ENCODE measurements around the gene CEP162. TPM values are rescaled to one million over a fixed set of nuclear protein-coding genes. Genes with fewer than 3 reads are reported as not detected.

CEP162 gene
- total RNA-seq, 1 experiment from 2014 or later = 2.3 TPM

DNA sequence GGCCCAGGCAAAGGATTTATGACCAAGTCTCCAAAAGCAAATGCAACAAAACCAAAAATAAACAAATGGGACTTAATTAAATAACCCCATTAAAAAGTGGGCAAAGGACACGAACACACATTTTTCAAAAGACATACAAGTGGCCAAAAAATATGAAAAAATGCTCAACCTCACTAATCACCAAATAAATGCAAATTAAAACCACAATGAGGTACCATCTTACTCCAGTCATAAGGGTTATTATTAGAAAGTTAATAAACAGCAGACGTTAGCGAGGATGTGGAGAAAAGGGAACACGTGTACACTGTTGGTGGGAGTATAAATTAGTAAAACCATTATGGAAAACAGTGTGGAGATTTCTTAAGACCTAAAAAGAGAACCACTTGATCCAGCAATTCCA, 71.1 kb downstream of the CEP162 start:
- no peak overlapping the region for H3K4me2 ChIP-seq (ENCODE audit: low read length)
- ChIA-PET POLR2A (ENCODE audit: unreplicated experiment) (no interaction called here), CTCF (no interaction called here)
- H3F3A ChIP-seq (ENCODE audit: low read length, unreplicated experiment) = no peaks in the 10 kb centered on the region
- no peaks in the 10 kb centered on the region for H3K36me3 ChIP-seq (ENCODE audit: low read depth, low read length)
- no peaks in the 10 kb centered on the region for H4K20me1 ChIP-seq (ENCODE audit: low read length)
- TF ChIP-seq, protein P1, sequence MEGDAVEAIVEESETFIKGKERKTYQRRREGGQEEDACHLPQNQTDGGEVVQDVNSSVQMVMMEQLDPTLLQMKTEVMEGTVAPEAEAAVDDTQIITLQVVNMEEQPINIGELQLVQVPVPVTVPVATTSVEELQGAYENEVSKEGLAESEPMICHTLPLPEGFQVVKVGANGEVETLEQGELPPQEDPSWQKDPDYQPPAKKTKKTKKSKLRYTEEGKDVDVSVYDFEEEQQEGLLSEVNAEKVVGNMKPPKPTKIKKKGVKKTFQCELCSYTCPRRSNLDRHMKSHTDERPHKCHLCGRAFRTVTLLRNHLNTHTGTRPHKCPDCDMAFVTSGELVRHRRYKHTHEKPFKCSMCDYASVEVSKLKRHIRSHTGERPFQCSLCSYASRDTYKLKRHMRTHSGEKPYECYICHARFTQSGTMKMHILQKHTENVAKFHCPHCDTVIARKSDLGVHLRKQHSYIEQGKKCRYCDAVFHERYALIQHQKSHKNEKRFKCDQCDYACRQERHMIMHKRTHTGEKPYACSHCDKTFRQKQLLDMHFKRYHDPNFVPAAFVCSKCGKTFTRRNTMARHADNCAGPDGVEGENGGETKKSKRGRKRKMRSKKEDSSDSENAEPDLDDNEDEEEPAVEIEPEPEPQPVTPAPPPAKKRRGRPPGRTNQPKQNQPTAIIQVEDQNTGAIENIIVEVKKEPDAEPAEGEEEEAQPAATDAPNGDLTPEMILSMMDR (conservative IDR thresholded peaks at IDR 0.05; ENCODE audit: low read depth, low read length) = no peak
- TF ChIP-seq EZH2phosphoT487 (IDR thresholded peaks at IDR 0.05; ENCODE audit: borderline replicate concordance, low read length) = no peak
- TF ChIP-seq EZH2 (IDR thresholded peaks at IDR 0.05; ENCODE audit: low read length, unreplicated experiment) = no peak
- H3K9me2 ChIP-seq (replicated peaks; ENCODE audit: low read length) = no peaks in the 10 kb centered on the region
- H3K27me3 ChIP-seq (ENCODE audit: low read length) = no peaks in the 10 kb centered on the region
- no peak overlapping the region for H3K27ac ChIP-seq (ENCODE audit: low read length)
- H3K9me3 ChIP-seq (ENCODE audit: low read length) = no peaks in the 10 kb centered on the region
- no peak overlapping the region for H3K4me3 ChIP-seq (ENCODE audit: low read length)
- H2AFZ ChIP-seq (ENCODE audit: low read length) = no peak overlapping the region
- ATAC-seq (no peak), DNase-seq (no peak)
- no peaks in the 10 kb centered on the region for H3K79me2 ChIP-seq (ENCODE audit: low read length)
- BruUV-seq (replicated peaks) = no TSS peak
- H3K4me1 ChIP-seq (ENCODE audit: insufficient read depth, low read length) = no peaks in the 10 kb centered on the region
- intact Hi-C loops (cut with micrococcal nuclease) = no loop called here
- H3K9ac ChIP-seq (ENCODE audit: low read length) = no peak overlapping the region

DNA sequence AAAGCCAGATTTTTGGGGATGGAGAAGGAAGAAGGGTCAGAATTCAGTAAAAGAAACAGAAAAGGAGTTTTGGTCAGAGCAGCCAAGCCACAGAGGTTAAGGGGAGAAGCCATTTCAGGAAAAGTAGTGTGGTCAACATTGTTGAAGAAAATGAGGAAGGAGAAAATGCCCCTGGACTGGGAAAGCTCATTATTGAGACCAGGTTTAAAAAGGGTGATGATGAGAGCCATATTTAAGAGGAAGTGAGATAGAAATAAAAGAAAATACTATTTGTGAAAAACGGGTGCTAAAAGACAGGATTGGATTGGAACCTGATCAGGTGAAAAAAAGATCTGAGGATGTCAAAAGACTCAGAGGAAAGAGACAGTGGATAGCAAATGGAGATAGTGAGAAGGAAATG, 75.8 kb downstream of the CEP162 start:
- TF ChIP-seq EZH2 (IDR thresholded peaks at IDR 0.05; ENCODE audit: low read length, unreplicated experiment) (no peak), EZH2phosphoT487 (IDR thresholded peaks at IDR 0.05; ENCODE audit: borderline replicate concordance, low read length) (no peak)
- TF ChIP-seq, protein P1 (conservative IDR thresholded peaks at IDR 0.05; ENCODE audit: low read depth, low read length) = no peak
- Histone ChIP-seq H3K36me3 (ENCODE audit: low read depth, low read length) (no peaks in the 10 kb centered on the region), H4K20me1 (ENCODE audit: low read length) (no peaks in the 10 kb centered on the region), H3K9me2 (replicated peaks; ENCODE audit: low read length) (no peaks in the 10 kb centered on the region), H3K27me3 (ENCODE audit: low read length) (no peaks in the 10 kb centered on the region), H3K4me2 (ENCODE audit: low read length) (no peak overlapping the region), H3K27ac (ENCODE audit: low read length) (no peak overlapping the region), H3K4me1 (ENCODE audit: insufficient read depth, low read length) (no peaks in the 10 kb centered on the region), H3K79me2 (ENCODE audit: low read length) (no peaks in the 10 kb centered on the region), H3K9ac (ENCODE audit: low read length) (no peak overlapping the region), H3K9me3 (ENCODE audit: low read length) (no peaks in the 10 kb centered on the region), H3F3A (ENCODE audit: low read length, unreplicated experiment) (no peaks in the 10 kb centered on the region), H3K4me3 (ENCODE audit: low read length) (no peak overlapping the region), H2AFZ (ENCODE audit: low read length) (no peak overlapping the region)
- intact Hi-C loops (cut with micrococcal nuclease) = no loop called here
- no peak for DNase-seq
- ATAC-seq = no peak
- ChIA-PET CTCF (no interaction called here), POLR2A (ENCODE audit: unreplicated experiment) (no interaction called here)
- BruUV-seq (replicated peaks) = no TSS peak

GRCh38 chr6:84150705-84151104, 76.7 kb downstream of the CEP162 start:
- TF ChIP-seq EZH2 (IDR thresholded peaks at IDR 0.05; ENCODE audit: low read length, unreplicated experiment) = no peak
- TF ChIP-seq, protein P1 (conservative IDR thresholded peaks at IDR 0.05; ENCODE audit: low read depth, low read length) = no peak
- no peak for TF ChIP-seq EZH2phosphoT487 (IDR thresholded peaks at IDR 0.05; ENCODE audit: borderline replicate concordance, low read length)
- CTCF ChIA-PET = no interaction called here

More at GRCh38 chr6:84150705-84151104, 76.7 kb downstream of the CEP162 start:
- no peak overlapping the region for H3K4me3 ChIP-seq (ENCODE audit: low read length)
- no peaks in the 10 kb centered on the region for H3K79me2 ChIP-seq (ENCODE audit: low read length)
- BruUV-seq (replicated peaks) = no TSS peak
- H3K27ac ChIP-seq (ENCODE audit: low read length) = no peak overlapping the region
- H3K9ac ChIP-seq (ENCODE audit: low read length) = no peak overlapping the region
- H4K20me1 ChIP-seq (ENCODE audit: low read length) = no peaks in the 10 kb centered on the region
- H3K36me3 ChIP-seq (ENCODE audit: low read depth, low read length) = no peaks in the 10 kb centered on the region
- H3K4me1 ChIP-seq (ENCODE audit: insufficient read depth, low read length) = no peaks in the 10 kb centered on the region
- intact Hi-C loops (cut with micrococcal nuclease) = no loop called here
- no peaks in the 10 kb centered on the region for H3K27me3 ChIP-seq (ENCODE audit: low read length)
- H3F3A ChIP-seq (ENCODE audit: low read length, unreplicated experiment) = no peaks in the 10 kb centered on the region
- no peak overlapping the region for H2AFZ ChIP-seq (ENCODE audit: low read length)
- no peak for DNase-seq
- H3K9me2 ChIP-seq (replicated peaks; ENCODE audit: low read length) = no peaks in the 10 kb centered on the region
- H3K4me2 ChIP-seq (ENCODE audit: low read length) = no peak overlapping the region
- POLR2A ChIA-PET (ENCODE audit: unreplicated experiment) = no interaction called here
- ATAC-seq = no peak
- no peaks in the 10 kb centered on the region for H3K9me3 ChIP-seq (ENCODE audit: low read length)

Data from PC-3 (cell line).